IPS DF 6.9 (cell line): ENCODE measurements around the gene CDK3.

Experiments
- DNase-seq: peaks from one replicate; pipeline ENCODE4 v3.0.0-alpha.2; 2013; ENCODE audit warnings: low read depth, low spot score
- H3K27ac ChIP-seq: one replicate; pipeline ENCODE4 v1.5.1; 2013; ENCODE audit warnings: low read length, control low read depth
- H3K27me3 ChIP-seq: 2 replicates; pipeline ENCODE4 v1.6.1; 2013; ENCODE audit warnings: mild to moderate bottlenecking, low read length; ENCODE audit not compliant: control insufficient read depth, insufficient read depth
- H3K36me3 ChIP-seq: 2 replicates; pipeline ENCODE4 v1.6.1; 2013; ENCODE audit warnings: low read length; ENCODE audit not compliant: control insufficient read depth, insufficient read depth
- H3K4me1 ChIP-seq: 2 replicates; pipeline ENCODE4 v1.6.1; 2013; ENCODE audit warnings: low read length; ENCODE audit not compliant: control insufficient read depth, insufficient read depth
- H3K4me3 ChIP-seq: 2 replicates; pipeline ENCODE4 v1.5.1; 2013; ENCODE audit warnings: mild to moderate bottlenecking, low read length
- H3K9me3 ChIP-seq: 2 replicates; pipeline ENCODE4 v1.6.1; 2013; ENCODE audit warnings: low read length, inconsistent platforms; ENCODE audit not compliant: control insufficient read depth, insufficient read depth
- WGBS: extraction: QIAGEN DNeasy Blood & Tissue Kit; methylation state at CpG from one replicate; pipeline ENCODE4 v1.1.7; 2013; ENCODE audit warnings: mixed read lengths, missing lambda C conversion rate; ENCODE audit not compliant: insufficient read length, insufficient coverage; 5-methylcytosine and 5-hydroxymethylcytosine counted together

Gene CDK3

GRCh38 chr17:75976175-75976848, 24.3 kb upstream of the CDK3 start:
- DNase-seq: no peak
- Histone ChIP-seq H3K4me1 (no peaks in the 10 kb centered on the region), H3K36me3 (no peaks in the 10 kb centered on the region), H3K9me3 (no peaks in the 10 kb centered on the region), H3K27ac (no peak overlapping the region), H3K4me3 (no peak overlapping the region), H3K27me3 (no peaks in the 10 kb centered on the region)
- 100% methylated on average over 1 of the region's 9 CpGs for WGBS

- Histone ChIP-seq H3K27me3 (no peaks in the 10 kb centered on the region), H3K9me3 (no peaks in the 10 kb centered on the region), H3K27ac (peak within 1 kb of the TSS; percentile 52), H3K36me3 (no peaks in the 10 kb centered on the region), H3K4me1 (peaks cover 3% of the 10 kb centered on the region; the same call in 1 of the 2 replicates), H3K4me3 (peak within 1 kb of the TSS; percentile 58; the same call in 1 of the 2 replicates)
- no CpG with 5 or more reads among the region's 72 CpGs for WGBS
- peak; percentile 84 for DNase-seq
Measured at GRCh38 chr17:75978938-75979704, 21.5 kb upstream of the CDK3 start, which contains the start of the genes ACOX1 and TEN1. TSS of gene ACOX1 (minus strand) at chr17:75979166. CDS start at chr17:75979073, 93 bp downstream. TSS of gene TEN1 (plus strand) at chr17:75979240. CDS start at chr17:75986193, 6,953 bp downstream.

GRCh38 chr17:75979705-75980187, 20.9 kb upstream of the CDK3 start:
- H3K4me3 ChIP-seq: peak overlapping the region; percentile 58; the same call in 1 of the 2 replicates
- peaks cover 6% of the 10 kb centered on the region for H3K4me1 ChIP-seq
- no peak for DNase-seq
- no peaks in the 10 kb centered on the region for H3K9me3 ChIP-seq
- H3K27ac ChIP-seq: peak overlapping the region; percentile 52
- no peaks in the 10 kb centered on the region for H3K36me3 ChIP-seq
- no CpG with 5 or more reads among the region's 19 CpGs for WGBS
- H3K27me3 ChIP-seq: no peaks in the 10 kb centered on the region

GRCh38 chr17:75980188-75981018, 20.3 kb upstream of the CDK3 start:
- no CpG with 5 or more reads among the region's 18 CpGs for WGBS
- no peak for DNase-seq
- Histone ChIP-seq H3K4me1 (peaks cover 6% of the 10 kb centered on the region), H3K9me3 (no peaks in the 10 kb centered on the region), H3K27me3 (no peaks in the 10 kb centered on the region; the same call in 1 of the 2 replicates), H3K36me3 (no peaks in the 10 kb centered on the region), H3K4me3 (peak overlapping the region; percentile 58; the same call in 1 of the 2 replicates), H3K27ac (peak overlapping the region; percentile 52)

- DNase-seq: no peak
- H3K4me1 ChIP-seq: peaks cover 6% of the 10 kb centered on the region
- no peaks in the 10 kb centered on the region for H3K9me3 ChIP-seq
- H3K4me3 ChIP-seq: no peak overlapping the region
- H3K27ac ChIP-seq: no peak overlapping the region
- no peaks in the 10 kb centered on the region for H3K36me3 ChIP-seq
- WGBS: no CpG with 5 or more reads among the region's 7 CpGs
- H3K27me3 ChIP-seq: no peaks in the 10 kb centered on the region; the same call in 1 of the 2 replicates
Measured at GRCh38 chr17:75981019-75981615, 19.5 kb upstream of the CDK3 start.

GRCh38 chr17:75983501-75984181, 17.0 kb upstream of the CDK3 start:
- H3K27ac ChIP-seq: no peak overlapping the region
- H3K9me3 ChIP-seq: no peaks in the 10 kb centered on the region
- H3K4me3 ChIP-seq: no peak overlapping the region
- H3K4me1 ChIP-seq: peaks cover 6% of the 10 kb centered on the region
- H3K27me3 ChIP-seq: no peaks in the 10 kb centered on the region; the same call in 1 of the 2 replicates
- WGBS: no CpG with 5 or more reads among the region's 6 CpGs
- DNase-seq: no peak
- no peaks in the 10 kb centered on the region for H3K36me3 ChIP-seq

GRCh38 chr17:75985986-75986385, 14.7 kb upstream of the CDK3 start:
- Histone ChIP-seq H3K4me1 (peaks cover 6% of the 10 kb centered on the region), H3K36me3 (no peaks in the 10 kb centered on the region), H3K9me3 (no peaks in the 10 kb centered on the region), H3K27me3 (no peaks in the 10 kb centered on the region; the same call in 1 of the 2 replicates), H3K27ac (no peak overlapping the region), H3K4me3 (no peak overlapping the region)
- WGBS: no CpG with 5 or more reads among the region's 4 CpGs
- no peak for DNase-seq

GRCh38 chr17:75987041-75987440, 13.6 kb upstream of the CDK3 start:
- no peaks in the 10 kb centered on the region; the same call in 1 of the 2 replicates for H3K27me3 ChIP-seq
- H3K9me3 ChIP-seq: no peaks in the 10 kb centered on the region
- no peak overlapping the region for H3K27ac ChIP-seq
- H3K36me3 ChIP-seq: peaks cover 5% of the 10 kb centered on the region; the same call in 1 of the 2 replicates
- no CpG with 5 or more reads among the region's 4 CpGs for WGBS
- peaks cover 6% of the 10 kb centered on the region for H3K4me1 ChIP-seq
- DNase-seq: no peak
- H3K4me3 ChIP-seq: no peak overlapping the region

- no peak for DNase-seq
- no peaks in the 10 kb centered on the region for H3K9me3 ChIP-seq
- H3K4me3 ChIP-seq: no peak overlapping the region
- no peaks in the 10 kb centered on the region for H3K27me3 ChIP-seq
- H3K27ac ChIP-seq: no peak overlapping the region
- H3K36me3 ChIP-seq: peaks cover 5% of the 10 kb centered on the region; the same call in 1 of the 2 replicates
- no CpG with 5 or more reads among the region's 9 CpGs for WGBS
- no peaks in the 10 kb centered on the region for H3K4me1 ChIP-seq
Measured at GRCh38 chr17:75991396-75991795, 9.3 kb upstream of the CDK3 start.
